ENCODE measurements around the gene PNRC2. TPM values are rescaled to one million over a fixed set of nuclear protein-coding genes. Genes with fewer than 3 reads are reported as not detected.

Gene PNRC2
- total and polyA plus RNA-seq, 7 donors: 104 to 223 (median 162) TPM

DNA sequence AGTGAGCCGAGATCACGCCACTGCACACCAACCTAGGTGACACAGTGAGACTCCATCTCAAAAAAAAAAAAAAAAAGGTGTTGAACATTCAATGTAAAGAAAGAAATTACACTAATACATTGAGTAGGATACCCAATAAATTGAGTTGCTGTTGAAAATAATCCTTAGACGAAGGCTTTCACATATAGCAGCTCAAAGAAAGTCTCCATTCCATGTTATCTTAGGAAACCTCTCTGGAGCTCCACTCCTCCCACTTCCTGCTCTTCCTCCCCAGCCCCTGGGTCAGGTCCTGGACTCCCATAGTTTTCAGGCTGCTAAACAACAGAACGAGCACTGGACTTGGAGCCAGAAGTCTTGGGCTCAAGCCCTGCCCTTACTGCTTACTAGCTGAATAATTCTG, 30.8 kb upstream of the PNRC2 start:
- H3K4me1 ChIP-seq: peaks cover 0 to 14% (median 12%) of the 10 kb centered on the region in 4 donors
- no peaks in the 10 kb centered on the region for H3K27me3 ChIP-seq
- DNase-seq: no peak
- TF ChIP-seq POLR2AphosphoS5 (IDR thresholded peaks at IDR 0.05) (no peak), EP300 (IDR thresholded peaks at IDR 0.05) (no peak), POLR2A (IDR thresholded peaks at IDR 0.05) (no peak)
- TF ChIP-seq, protein P1, sequence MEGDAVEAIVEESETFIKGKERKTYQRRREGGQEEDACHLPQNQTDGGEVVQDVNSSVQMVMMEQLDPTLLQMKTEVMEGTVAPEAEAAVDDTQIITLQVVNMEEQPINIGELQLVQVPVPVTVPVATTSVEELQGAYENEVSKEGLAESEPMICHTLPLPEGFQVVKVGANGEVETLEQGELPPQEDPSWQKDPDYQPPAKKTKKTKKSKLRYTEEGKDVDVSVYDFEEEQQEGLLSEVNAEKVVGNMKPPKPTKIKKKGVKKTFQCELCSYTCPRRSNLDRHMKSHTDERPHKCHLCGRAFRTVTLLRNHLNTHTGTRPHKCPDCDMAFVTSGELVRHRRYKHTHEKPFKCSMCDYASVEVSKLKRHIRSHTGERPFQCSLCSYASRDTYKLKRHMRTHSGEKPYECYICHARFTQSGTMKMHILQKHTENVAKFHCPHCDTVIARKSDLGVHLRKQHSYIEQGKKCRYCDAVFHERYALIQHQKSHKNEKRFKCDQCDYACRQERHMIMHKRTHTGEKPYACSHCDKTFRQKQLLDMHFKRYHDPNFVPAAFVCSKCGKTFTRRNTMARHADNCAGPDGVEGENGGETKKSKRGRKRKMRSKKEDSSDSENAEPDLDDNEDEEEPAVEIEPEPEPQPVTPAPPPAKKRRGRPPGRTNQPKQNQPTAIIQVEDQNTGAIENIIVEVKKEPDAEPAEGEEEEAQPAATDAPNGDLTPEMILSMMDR (IDR thresholded peaks at IDR 0.05): no peak
- no peaks in the 10 kb centered on the region for H3K36me3 ChIP-seq
- H3K27ac ChIP-seq: no peak overlapping the region
- 89 to 91% methylated on average over 4 of the region's 4 CpGs for WGBS, 2 donors
- H3K4me3 ChIP-seq: no peak overlapping the region
- H3K9me3 ChIP-seq: no peaks in the 10 kb centered on the region
- intact Hi-C loops (cut with DNase I): no loop called here

DNA sequence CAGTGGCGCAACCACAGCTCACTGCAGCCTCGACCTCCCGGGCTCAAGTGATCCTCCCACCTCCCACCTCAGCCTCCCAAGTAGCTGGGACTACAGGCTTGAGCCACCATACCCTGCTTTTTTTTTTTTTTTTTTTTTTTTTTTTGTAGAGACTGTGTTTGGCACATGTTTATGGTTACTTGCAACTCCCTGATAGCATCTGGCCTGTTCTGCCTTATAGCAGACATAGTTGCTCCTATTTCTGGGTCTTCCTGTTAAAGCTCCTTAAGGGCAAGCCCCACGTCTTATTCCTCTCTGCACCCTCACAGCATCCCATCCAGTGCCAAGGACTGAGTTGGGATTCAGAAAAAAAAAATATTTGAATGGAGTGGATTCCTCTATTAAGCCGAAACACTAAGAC, 29.4 kb upstream of the PNRC2 start:
- H3K36me3 ChIP-seq: no peaks in the 10 kb centered on the region
- intact Hi-C loops (cut with DNase I): no loop called here
- H3K9me3 ChIP-seq: no peaks in the 10 kb centered on the region
- H3K4me1 ChIP-seq: peaks cover 0 to 14% (median 12%) of the 10 kb centered on the region in 4 donors
- H3K27ac ChIP-seq: peak overlapping the region in 3 of 4 donors; percentile 65 to 80 (median 72)
- WGBS, 2 donors: 87 to 90% methylated on average over 5 of the region's 5 CpGs
- TF ChIP-seq, protein P1 (IDR thresholded peaks at IDR 0.05): no peak
- TF ChIP-seq POLR2AphosphoS5 (IDR thresholded peaks at IDR 0.05) (no peak), EP300 (IDR thresholded peaks at IDR 0.05) (no peak), POLR2A (IDR thresholded peaks at IDR 0.05) (no peak)
- no peak overlapping the region for H3K4me3 ChIP-seq
- no peak for DNase-seq
- no peaks in the 10 kb centered on the region for H3K27me3 ChIP-seq

DNA sequence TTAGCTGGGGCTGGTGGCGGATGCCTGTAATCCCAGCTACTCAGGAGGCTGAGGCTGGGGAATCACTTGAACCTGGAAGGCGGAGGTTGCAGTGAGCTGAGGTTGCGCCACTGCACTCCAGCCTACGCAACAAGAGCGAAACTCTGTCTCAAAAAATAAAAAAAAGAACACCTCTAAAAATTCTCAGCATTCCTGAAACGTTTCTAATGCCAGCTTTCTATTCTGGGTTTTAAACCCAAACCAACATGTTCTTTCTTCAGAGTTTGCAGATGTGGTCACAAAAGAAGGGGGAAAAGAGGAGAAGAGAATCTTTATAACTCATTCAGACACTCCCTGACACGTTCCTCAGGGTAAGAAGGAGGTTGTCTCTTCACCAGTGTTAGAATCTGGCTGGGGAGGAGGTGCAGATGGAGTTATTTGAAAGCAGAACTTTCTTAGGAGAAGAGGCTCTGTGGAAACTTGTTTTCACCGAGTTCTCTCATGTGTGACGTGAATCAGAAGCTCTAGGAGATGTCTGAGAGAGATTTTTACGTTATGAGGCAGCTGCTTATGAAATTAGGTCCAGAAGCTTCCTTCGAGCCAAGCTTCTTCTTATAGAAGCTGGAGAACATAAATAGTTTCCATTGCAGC, 28.7 kb upstream of the PNRC2 start:
- Histone ChIP-seq H3K4me3 (peak overlapping the region in 1 of 4 donors; percentile 22), H3K27me3 (no peaks in the 10 kb centered on the region), H3K27ac (peak overlapping the region; percentile 58 to 80 (median 68)), H3K36me3 (no peaks in the 10 kb centered on the region), H3K9me3 (no peaks in the 10 kb centered on the region), H3K4me1 (peaks cover 0 to 14% (median 12%) of the 10 kb centered on the region in 4 donors)
- no peak for DNase-seq
- intact Hi-C loops (cut with DNase I): no loop called here
- peak in 1 of 4 donors; percentile 14 for TF ChIP-seq EP300 (IDR thresholded peaks at IDR 0.05)
- TF ChIP-seq, protein P1 (IDR thresholded peaks at IDR 0.05): no peak
- TF ChIP-seq POLR2AphosphoS5 (IDR thresholded peaks at IDR 0.05): no peak
- WGBS, 2 donors: 66 to 76% methylated on average over 11 of the region's 11 CpGs

DNA sequence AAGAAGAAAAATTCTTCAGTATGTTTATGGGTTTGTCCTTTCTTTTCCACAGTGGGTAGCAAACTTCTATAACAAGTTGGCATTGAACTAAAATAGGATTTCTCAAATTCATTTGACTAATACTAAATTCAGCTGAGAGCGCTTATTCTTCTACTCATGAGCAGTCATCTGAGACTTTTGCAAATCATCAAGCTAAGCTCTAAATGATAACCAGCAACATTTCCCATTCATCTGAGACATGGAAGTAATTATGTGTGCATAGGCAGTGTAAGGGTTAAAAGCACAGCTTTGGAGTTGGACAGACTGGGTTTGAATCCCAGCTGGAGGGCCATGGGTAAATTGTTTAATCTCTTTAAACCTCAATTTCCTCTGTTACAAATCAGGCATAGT, 28.1 kb upstream of the PNRC2 start:
- no peaks in the 10 kb centered on the region for H3K36me3 ChIP-seq
- intact Hi-C loops (cut with DNase I): no loop called here
- WGBS, 2 donors: 75 to 93% methylated on average over 1 of the region's 1 CpG

More for the DNA sequence above, 28.1 kb upstream of the PNRC2 start:
- Histone ChIP-seq H3K9me3 (no peaks in the 10 kb centered on the region), H3K27ac (peak overlapping the region; percentile 58 to 80 (median 68)), H3K27me3 (no peaks in the 10 kb centered on the region), H3K4me1 (peaks cover 0 to 14% (median 12%) of the 10 kb centered on the region in 4 donors), H3K4me3 (no peak overlapping the region)
- no peak for DNase-seq
- TF ChIP-seq POLR2A (IDR thresholded peaks at IDR 0.05): no peak
- no peak for TF ChIP-seq EP300 (IDR thresholded peaks at IDR 0.05)
- TF ChIP-seq, protein P1 (IDR thresholded peaks at IDR 0.05): no peak
- no peak for TF ChIP-seq POLR2AphosphoS5 (IDR thresholded peaks at IDR 0.05)

Measured in sigmoid colon (tissue), 7 donors.